Measurements from ENCODE around the gene MED25.
A peak's percentile ranks its signal among the peaks of the same experiment; 100 is the strongest.

Gene MED25

GRCh38 chr19:49817964-49818648, at the start of gene MED25:
MED25 (plus strand) TSS chr19:49818289; CDS start chr19:49818342, 53 bp downstream.
- DNase-seq = peak; percentile 60

DNA sequence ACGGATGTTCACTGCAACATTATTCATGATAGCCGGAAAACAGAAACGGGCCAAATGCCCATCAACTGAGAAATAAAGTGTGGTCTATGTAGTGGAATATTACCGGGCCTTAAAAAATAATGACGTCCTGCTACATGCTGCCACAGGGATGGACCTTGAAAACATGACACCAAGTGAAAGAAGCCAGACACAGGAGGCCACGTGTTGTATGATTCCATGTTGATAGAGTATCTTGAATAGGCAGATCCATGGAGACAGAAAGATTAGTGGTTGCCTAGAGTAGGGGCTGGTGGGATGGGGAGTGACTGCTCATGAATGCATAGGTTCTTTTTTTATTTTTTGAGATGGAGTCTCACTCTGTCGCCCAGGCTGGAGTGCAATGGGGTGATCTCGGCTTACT, 47.6 kb upstream of the MED25 start:
- no peak for DNase-seq

DNA sequence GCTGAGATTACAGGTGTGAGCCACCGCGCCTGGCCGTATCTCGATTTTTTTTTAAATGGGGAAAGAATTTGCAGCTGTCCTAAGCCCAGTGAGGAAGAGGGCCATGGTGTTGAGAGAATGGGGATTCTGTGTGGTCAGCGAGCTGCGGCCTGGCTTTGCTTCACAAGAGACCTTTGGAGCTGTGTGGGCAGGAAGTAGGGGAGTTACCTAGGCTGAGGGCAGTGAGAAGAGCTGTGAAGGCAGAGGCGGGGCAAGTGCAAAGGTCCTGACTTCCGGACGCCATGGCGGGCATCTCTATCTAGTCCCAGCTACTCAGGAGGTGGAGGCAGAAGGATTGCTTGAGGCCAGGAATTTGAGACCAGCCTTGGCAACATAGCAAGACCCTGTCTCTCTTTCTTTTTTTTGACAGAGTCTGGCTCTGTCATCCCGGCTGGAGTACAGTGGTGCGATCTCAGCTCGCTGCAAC, 46.4 kb upstream of the MED25 start:
- no peak for DNase-seq

GRCh38 chr19:49772850-49773432, 45.1 kb upstream of the MED25 start:
- no peak for DNase-seq

- no peak for DNase-seq
Observed at GRCh38 chr19:49773663-49774350, 44.3 kb upstream of the MED25 start.

DNA sequence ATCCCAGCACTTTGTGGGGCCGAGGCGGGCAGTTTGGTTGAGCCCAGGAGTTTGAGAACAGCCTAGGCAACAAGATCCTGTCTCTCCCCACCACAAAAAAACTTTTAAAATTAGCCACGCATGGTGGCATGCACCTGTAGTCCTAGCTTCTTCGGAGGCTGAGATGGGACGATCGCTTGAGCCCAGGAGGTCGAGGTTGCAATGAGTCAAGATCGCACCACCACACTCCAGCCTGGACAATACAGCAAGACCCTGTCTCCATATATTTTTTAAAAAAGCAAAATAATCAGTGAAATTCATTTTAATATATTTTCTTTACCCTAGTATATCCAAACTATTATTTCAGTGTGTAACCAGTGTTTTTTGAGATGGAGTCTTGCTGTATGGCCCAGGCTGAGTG, 43.1 kb upstream of the MED25 start:
- no peak for DNase-seq

DNA sequence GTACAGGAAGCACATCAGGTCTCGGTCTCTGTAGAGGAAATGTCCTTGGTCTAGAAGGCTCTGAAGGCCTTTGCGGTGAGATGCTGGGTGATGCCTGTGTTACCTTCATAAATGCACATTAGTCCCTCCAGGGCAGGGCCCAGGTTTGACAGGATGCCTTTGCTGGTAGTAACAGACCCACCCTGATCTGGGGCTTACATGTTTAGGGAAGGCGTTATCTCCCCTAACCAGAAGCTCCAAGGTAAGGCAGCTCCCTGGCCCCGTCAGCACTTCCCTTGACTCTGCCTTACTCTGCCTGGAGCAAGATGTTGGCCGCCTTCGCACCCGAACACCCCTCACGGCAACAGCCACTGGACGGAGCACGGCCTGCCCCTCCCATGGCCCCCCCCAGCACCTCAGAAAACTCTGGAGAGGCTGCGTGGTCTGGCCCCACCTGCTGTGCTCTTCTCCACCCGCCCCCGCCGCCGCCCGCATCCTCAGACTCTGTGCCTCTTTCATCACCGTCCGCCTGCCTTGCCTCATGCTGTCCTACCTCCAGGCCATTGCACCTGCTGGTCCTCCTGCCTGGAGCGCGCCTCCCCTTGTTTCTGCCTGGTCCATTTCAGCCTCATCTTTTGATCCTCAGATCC, 42.2 kb upstream of the MED25 start:
- DNase-seq = no peak

GRCh38 chr19:49776371-49776764, 41.7 kb upstream of the MED25 start:
- no peak for DNase-seq

DNA sequence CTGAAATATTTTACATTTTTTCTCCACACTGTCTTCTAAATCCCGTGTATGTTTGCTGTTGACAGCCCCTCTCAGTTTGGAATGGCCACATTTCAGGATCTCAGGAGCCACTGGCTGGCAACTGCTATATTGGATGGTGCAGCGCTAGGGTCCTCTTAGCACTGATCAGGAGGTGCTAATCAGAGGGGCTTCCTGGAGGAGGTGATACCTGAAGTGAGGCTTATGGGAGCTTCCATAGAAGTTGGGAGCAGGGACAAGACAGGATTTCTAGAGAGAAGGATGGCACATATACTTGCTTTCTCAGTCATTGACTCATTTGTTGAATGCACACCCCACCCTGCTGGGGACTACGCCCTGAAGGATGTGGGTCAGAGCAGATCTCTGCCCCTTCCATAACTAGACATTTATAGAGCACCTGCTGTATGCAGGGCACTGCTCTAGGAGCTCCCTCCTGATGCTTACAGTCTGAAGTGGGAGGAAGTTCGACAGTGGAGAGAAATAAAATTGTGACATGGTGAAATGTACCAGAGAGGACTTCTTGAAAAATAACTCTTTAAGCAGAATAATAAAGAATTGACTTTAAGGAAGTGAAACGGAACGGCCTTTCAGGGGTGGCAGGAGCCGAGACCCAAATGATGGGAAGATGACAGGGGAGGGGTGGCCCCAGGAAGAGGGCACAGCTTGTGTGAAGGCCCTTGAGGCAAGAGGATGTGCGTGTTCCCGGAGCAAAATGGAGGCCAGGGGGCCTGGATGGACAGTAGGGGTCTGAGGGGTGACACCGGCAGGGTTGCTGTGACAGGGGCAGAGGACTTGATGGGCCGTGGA, 38.1 kb upstream of the MED25 start:
- no peak for DNase-seq

DNA sequence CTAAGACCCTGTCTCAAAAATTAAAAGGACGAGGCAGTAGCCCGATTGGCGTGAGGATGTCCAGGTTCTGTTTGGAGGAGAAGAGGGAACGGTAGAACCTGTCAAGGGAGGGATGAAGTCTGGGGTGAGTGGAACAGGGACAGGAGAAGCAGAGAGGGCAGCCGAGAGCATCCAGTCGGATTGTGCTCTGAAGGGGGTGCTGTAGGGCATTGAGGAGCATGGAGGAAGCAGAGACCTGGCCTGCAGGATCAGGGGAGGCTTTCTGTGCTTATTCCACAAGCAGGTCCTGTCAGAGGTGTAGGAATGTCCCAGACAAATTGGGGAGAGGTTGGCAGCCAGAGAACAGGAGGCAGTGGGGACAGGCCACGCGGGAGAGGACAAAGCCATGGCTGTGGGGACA, 37.2 kb upstream of the MED25 start:
- no peak for DNase-seq

DNA sequence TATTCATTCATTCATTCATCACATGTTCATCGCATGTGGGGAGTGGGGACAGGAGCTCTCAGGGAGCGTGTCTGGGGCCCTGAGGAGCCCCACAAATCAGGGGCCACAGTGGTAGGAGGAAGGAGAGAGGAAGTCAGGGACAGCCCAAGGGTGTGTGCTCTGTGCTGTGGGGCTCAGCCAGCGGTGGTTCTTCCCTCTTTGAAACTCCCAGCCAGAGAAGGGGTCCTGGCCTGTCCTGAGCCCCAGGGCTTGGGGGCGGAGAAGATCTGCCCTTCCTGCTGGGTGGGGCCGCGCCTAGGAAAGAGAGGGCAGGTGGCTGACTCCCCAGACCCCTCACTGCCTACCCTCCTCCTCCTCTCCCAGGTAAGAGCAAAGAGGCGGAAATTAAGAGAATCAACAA, 36.7 kb upstream of the MED25 start:
- no peak for DNase-seq

- no peak for DNase-seq
Observed at GRCh38 chr19:49782515-49782914, 35.6 kb upstream of the MED25 start.

- DNase-seq = no peak
Observed at GRCh38 chr19:49786376-49786820, 31.7 kb upstream of the MED25 start.

DNA sequence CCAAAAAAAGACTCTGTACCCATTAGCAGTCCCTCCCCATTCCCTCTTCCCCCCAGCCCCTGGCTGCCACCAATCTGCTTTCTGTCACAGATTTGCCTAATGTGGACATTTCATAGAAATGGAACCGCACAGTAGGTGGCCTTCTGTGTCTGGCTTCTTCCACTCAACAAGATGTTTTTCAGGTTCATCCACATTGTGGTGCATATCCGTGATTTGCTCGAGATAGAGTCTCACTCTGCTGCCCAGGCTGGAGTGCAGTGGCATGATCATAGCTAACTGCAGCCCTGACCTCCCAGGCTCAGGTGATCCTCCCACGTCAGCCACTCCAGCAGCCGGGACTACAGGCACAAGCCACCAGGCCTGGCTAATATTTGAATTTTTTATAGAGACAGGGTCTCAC, 30.3 kb upstream of the MED25 start:
- DNase-seq = no peak

GRCh38 chr19:49788857-49789256, 29.2 kb upstream of the MED25 start:
- no peak for DNase-seq

- no peak for DNase-seq
Observed at GRCh38 chr19:49790866-49791265, 27.2 kb upstream of the MED25 start.

- DNase-seq = no peak
Observed at GRCh38 chr19:49791776-49792445, 26.2 kb upstream of the MED25 start.

DNA sequence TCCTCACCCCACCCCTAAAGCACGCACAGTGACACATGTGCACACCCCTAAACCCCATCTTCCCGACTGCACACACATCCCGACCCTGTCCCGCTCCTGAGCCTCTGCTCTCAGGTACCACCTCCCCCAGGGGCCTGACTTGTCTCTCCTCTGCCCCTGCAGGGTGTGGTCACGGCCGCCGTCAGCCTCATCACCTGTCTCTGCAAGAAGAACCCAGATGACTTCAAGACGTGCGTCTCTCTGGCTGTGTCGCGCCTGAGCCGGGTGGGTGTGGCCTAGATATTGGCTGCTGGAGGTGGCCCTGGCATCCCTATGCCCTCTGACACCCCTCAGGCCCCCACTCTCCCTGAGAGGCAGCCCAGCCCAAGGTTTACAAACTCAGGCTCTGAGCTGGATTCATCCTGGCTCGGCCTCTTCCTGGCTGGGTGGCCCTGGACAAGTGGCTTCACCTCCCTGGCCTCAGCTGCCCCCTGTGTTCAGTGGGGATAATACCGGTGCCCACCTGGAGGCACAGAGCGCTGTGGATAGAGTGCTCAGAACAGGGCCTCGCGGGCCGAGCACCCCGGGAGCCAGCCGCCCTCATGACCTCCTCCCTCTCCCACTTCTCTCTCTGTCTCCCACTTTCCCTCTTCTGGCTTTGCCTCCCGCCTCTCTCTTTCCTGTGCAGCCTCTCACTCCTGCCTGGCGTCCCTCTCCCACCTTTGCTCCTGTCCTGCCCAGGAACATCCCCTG, 25.1 kb upstream of the MED25 start:
- DNase-seq = no peak

- no peak for DNase-seq
Observed at GRCh38 chr19:49793561-49793840, 24.6 kb upstream of the MED25 start.

GRCh38 chr19:49795615-49796014, 22.5 kb upstream of the MED25 start:
- DNase-seq = no peak

- no peak for DNase-seq
Observed at GRCh38 chr19:49798574-49798973, 19.5 kb upstream of the MED25 start.
